HEK293 (cell line): ENCODE data around the gene SUMO1.

Experiments
- CTCF ChIP-seq: fragments of 450-650 bp; formaldehyde crosslinking; IDR thresholded peaks from 2 replicates; pipeline ENCODE4 v1.5.1; 2016; ENCODE audit warnings: missing biosample characterization, missing genetic modification characterization
- REST ChIP-seq: fragments of 450-650 bp; formaldehyde crosslinking; IDR thresholded peaks from 2 replicates; pipeline ENCODE4 v1.5.1; 2016; ENCODE audit warnings: missing biosample characterization, missing genetic modification characterization
- ZNF274 ChIP-seq, 2 experiments: fragments of 200-500 bp in 1 of 2; fragments of 450-650 bp in 1 of 2; sonication (Bioruptor generic) in 1 of 2; formaldehyde crosslinking in 1 of 2; IDR thresholded peaks; 2 replicates each; pipeline versions ENCODE4 v1.5.1 to v1.6.1; 2014 to 2016; ENCODE audit warnings: borderline replicate concordance in 1 of 2, inconsistent platforms in 1 of 2, low read length in 1 of 2, missing biosample characterization in 1 of 2, missing genetic modification characterization in 1 of 2

- TF ChIP-seq CTCF (no peak), REST (no peak), ZNF274 (IDR thresholded peaks at IDR 0.05; ENCODE audit: low read length) (no peak), ZNF274 (tag by site-specific recombination; IDR thresholded peaks at IDR 0.05; ENCODE audit: borderline replicate concordance) (no peak)
Observed at GRCh38 chr2:202251494-202251893, 13.1 kb upstream of the SUMO1 start.
